NCI-H748 (cell line): ENCODE measurements around the gene A2ML1.
A peak's percentile ranks its signal among the peaks of the same experiment; 100 is the strongest.
"Not testable (repeated sequence)": the region's sequence is repeated elsewhere in the genome, so short reads cannot be mapped to it uniquely, and the experiment has no call there.

ENCODE experiments used
- DNase-seq: peaks from one replicate; lab custom pipeline; 2025; ENCODE audit not compliant: unreplicated experiment; lab: John Stamatoyannopoulos, UW

The A2ML1 gene

DNA sequence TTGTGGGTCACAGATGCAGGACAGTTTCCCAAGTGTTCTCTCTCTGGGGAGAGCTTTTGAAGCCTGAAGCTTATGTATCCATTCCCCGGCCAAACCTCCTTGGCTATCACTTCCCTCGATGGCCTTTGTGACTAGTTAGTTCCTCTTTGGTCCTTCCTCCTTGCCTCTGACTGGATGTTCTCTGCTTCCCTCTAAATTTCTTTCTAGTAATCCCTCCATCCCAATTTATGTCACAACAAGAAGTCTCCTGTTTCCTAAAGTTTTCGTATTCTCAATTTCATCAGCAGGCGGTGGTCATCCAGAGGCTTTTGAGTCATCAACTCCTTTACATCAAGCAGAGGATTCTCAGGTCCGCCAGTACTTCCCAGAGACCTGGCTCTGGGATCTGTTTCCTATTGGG is 27.5 kb downstream of the A2ML1 start:
- no peak for DNase-seq

DNA sequence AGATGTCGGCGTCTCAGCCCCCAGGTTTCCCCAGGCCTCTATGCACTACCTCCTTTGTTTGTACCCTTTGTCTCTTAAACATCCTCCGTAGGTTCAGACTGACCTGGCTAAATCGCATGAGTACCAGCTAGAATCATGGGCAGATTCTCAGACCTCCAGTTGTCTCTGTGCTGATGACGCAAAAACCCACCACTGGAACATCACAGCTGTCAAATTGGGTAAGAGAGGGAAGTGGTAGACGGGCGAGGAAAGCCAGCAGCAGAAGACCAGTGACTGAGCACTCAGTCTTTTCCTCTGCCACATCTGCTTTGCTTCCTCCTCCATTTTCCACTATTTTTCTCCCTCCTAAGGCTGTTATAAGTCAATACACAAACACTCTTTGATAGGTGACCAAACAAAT is 29.7 kb downstream of the A2ML1 start:
- DNase-seq, result no peak

DNA sequence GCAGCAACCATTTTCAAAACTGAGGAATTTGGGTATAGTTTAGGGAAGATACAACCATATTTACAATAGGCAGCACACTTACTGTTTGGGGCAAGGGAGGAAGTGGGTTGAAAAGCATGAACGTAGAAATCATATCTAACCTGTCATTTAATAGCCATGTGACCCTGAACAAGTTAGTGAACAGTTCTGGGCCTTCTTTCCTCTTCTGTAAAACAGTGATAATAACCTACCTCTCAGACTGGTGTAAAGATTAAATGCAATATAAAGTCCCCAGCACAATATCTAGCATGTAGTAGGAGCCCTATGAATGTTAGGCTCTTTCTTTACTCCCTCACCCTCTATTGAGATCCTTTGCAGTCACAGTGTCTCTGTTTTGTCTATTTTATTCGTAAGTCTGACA is 33.5 kb downstream of the A2ML1 start:
- DNase-seq, result no peak

DNA sequence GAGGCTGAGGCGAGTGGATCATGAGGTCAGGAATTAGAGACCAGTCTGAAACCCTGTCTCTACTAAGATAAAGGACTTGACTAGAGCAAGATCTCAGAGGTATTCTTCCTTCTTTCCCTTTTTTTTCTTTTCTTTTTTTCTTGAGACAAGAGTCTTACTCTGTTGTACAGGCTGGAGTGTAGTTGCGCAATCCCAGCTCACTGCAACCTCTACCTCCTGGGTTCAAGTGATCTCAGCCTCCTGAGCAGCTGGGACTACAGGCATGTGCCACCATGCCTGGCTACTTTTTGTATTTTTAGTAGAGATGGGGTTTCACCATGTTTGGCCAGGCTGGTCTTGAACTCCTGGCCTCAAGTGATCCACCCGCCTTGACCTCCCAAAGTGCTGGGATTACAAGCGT is 37.0 kb downstream of the A2ML1 start:
- DNase-seq, result not testable (repeated sequence)

DNA sequence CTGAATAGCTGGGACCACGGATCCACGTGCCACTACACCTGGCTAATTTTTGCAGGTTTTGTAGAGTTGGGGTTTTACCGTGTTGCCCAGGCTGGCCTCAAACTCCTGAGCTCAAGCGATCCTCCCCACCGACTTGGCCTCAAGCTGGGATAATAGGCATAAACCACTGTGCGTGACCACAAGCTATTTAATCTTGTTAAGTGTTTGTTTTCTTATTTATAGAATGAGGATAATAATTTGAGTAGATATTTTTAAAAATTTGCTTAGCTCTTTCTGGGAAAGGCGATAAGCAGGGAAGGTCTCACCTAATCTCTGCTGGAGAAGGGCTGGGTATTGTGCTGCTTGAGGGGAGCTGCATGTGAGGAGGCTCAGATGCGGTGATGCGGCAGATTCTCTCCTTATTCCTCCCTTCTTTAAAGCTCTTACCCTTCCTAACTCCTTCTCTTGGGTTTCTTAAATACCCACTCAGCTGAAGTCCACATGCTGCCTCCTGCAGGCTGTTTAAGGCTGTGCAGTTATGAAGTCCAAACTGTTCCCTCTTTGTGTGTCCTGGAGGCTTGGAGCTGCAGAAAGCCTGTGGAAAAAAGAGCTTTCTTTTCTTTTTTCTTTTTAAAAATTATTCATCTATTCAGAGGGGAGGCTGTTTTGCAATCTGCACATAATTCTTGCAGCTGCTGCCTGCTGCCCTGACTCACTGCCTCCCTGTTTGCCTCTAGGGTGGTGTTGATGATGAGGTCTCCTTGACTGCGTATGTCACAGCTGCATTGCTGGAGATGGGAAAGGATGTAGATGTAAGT is 37.9 kb downstream of the A2ML1 start:
- DNase-seq, result peak; percentile 21

DNA sequence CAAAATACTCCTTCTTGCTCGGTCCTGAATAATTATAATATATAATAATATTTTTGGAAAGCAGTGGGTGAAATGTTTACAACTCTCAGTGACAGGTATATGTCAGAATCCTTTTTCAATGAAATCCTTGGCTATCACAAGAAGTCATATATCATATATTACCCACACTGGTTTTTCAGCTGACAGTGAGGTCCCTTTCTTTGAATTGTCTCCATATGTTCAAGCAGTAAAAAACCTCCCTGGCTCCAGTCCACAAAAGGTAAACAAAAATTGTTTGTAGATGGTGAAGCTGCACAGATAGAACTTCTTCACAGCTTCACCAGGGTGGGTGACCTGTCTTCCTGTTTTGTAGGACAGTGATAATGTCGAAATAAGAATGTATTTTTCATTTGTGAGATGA is 44.0 kb downstream of the A2ML1 start:
- DNase-seq, result no peak

DNA sequence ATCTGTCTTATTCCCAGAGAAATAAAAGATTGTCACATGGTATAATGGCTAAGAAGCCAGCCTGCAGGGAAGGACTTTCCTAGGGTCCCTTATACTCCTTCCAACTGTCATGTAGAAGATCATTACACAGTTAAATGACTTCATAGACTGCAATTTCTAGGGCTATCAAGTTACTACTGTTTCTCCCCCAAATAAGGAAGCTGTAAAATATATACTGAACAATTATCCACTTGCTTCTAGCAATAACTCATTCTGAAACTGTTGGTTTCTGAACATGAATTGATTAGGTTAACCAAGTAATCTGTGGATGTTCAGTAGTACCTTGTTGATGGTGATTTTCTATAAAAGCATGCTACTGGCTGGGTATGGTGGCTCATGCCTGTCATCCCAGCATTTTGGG is 44.6 kb downstream of the A2ML1 start:
- DNase-seq, result no peak

DNA sequence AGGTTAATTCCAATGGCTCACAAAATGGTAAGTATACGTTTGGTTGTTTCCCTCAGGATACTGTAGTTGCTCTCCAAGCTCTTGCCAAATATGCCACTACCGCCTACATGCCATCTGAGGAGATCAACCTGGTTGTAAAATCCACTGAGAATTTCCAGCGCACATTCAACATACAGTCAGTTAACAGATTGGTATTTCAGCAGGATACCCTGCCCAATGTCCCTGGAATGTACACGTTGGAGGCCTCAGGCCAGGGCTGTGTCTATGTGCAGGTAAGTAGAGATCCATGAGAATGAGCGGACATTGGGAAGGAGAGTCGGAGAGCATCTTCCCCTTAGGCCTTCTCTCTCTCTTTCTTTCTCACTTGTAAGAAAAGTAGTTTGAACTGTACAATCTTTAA is 45.4 kb downstream of the A2ML1 start:
- DNase-seq, result no peak

DNA sequence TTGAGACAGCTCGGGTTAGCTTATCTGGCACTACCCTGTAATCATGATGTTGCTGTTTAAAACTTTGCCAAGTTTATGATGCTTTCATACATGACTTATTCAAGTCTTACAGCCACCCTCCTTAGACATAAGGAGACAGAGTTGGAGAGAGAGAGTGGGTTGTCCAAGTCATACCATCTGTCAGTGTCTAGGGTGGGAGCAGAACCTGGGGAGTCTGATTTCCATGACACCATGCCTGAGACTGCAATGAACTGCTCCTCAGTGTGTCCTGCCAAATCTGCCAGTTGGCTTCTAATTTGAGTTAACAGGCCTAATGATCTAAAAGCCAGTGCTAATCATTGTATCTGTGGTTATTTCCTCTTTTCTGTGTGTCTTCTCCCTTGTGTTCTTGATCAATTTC is 48.2 kb downstream of the A2ML1 start:
- DNase-seq, result no peak

DNA sequence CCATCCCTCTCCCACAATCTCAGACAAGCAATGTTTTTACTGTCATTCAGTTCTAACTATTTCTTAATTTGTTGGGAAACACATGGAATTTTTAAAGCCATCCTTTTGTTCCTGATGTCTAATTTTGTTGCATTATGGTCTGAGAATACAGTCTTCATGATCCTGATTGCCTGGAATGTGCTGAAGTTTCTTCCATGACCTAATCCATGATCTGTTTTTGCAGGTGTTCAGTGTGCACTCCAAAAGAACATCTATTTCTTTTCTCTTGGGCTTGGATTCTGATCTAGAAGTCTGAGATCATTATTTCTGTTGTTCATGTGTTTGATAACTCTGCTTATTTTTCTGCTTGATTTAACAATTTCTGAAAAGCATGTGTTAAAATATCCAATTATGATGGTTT is 48.6 kb downstream of the A2ML1 start:
- DNase-seq, result no peak

DNA sequence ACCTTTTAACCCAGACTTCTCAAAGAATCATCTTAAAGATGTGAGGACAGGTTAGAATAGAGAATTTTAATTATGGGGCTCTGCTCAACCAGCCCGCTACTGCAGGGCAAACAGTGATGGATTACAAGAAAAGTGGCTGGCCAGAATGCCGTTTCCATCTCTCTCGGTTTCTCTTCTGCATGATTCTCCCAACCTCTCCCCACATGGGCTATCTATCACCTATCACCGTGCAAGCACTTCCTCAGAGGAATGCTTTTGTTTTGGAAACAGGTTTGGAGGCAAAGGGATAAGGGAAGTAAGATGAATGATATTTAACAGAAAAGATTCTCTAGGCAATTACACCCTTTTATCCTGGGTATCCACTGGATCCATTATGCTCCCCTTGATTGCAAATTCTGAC is 54.5 kb downstream of the A2ML1 start:
- no peak for DNase-seq

DNA sequence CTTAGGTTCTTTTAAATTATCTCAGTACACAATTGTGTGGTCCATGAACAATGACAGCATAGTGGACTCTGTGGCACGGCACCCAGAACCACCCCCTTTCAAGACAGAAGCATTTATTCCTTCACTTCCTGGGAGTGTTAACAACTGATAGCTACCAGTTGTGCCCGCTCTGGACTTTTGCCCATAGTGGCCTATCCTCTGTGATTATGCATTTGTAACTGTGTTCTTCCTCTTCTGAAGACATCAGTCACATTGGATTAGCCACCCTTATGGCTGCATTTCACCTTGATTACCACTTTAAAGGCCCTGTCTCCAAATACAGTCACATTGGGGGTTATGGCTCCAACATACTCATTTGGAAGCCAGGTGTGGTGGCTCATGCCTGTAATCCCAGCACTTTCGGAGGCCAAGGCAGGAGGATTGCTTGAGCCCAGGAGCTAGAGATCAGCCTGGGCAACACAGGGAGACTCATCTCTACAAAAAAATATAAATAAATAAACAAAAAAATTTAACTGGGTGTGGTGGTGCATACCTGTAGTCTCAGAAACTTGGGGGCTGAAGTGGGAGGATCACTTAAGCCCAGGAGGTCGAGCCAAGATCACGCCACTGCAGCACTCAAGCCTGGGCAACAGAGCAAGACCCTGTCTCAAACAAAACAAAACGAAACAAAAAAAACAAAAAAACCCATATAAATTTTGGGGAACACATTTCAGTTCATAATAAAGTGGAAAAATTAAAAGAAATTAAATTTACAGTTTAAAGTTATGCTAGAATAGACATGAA is 64.3 kb downstream of the A2ML1 start:
- no peak for DNase-seq

DNA sequence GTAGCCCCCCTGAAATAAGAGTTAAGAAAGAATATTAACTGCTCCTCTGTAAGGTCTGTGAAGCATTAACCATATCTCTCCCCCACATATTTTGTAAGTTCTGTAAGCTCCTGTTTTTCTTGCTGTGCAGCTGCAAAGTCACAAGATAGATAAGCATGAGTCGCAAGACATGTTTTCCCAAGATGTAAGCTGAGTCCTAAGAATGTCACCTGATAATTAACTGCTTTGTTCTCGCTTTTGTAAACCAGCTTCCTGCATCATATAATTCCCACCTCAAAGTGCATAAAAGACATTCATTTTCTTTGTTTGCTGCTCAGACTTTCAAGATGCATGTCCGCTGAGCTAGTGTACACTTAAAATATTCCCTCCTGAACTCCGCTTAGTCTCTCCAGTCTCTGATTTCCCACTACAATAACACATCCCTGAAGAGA is 64.9 kb downstream of the A2ML1 start:
- DNase-seq, result no peak

DNA sequence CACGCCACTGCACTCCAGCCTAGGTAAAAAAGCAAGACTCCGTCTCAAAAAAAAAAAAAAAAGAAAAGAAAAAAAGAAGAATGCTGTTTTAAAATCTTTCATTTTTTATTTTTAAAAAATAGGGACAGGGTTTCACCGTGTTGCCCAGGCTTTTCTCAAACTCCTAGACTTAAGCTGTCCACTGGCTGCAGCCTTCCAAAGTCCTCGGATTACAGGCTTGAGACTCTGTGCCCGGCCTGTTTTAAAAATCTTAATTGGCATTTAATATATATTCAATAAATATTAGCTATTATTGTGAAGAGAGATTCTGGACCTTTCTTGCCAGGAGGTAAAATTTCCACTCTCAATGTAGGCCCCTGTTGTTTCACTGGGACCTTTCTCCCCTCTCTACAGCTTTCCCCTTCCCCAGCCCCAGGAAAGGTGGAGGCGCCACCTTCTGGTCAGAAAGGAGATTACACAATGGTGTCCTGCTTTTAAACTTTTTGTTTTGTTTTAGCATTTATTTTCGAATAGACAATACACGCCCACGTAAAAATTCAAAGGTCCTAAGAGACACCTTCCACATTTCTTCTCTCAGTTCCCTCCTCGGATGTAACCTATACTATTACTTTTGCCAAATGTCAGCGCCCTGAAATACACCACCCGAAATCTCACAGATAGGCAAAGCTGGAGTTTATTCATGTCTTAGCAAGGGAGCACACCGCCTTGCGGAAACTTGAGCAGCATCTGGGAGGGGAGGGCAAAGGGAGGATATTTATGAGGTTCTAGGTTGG is 68.1 kb downstream of the A2ML1 start:
- peak; percentile 12 for DNase-seq

DNA sequence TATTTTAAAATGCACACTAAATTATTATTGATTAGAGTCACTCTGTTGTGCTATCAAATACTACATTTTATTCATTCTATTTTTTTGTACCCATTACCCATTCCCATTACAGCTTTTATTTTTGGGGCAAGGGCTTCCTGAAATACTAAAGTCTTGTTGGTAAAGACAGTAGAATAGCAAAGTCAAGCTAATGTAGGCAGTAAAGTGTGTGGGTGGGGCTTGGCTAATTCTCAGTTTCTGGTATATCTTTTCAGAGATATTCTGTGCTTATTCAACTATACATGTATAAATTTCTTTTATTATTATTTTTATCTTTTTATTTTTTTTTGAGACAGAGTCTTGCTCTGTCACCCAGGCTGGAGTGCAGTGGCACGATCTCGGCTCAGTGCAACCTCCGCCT is 69.6 kb downstream of the A2ML1 start:
- no peak for DNase-seq

DNA sequence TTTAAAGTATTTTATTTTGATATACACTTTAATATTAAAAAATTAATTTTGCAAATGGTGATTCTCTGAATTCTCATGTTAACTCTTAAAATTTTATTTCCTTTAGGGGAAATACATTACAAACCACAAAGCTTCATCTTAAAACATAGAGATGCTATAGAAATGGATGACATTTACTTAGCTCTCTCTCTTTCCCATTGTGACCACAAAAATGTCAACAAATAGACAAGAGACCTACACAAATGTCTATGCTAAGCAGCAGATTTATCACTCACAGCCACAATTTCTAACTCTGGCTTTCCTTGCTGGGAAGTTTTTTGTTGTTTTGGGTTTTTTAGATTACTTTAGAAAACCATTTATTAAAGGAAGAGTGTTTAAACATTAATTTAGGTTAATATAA is 72.0 kb downstream of the A2ML1 start:
- no peak for DNase-seq

DNA sequence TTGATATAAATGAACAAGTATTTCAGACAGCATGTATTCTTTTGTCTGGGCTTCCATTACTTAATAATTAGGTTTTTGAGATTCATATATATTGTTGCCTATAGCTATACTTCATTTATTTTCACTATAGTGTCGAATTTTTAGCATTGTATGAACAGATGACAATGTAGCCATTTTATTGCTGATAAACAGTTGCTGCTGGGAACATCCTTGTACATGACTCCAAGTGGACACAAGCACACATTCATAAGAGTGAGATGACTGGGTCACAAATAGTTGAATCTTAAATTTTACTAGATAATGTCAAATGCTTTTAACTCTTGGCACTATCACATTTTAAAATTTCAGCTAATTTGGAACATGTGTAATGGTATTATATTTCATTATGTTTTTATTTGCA is 72.6 kb downstream of the A2ML1 start:
- no peak for DNase-seq

DNA sequence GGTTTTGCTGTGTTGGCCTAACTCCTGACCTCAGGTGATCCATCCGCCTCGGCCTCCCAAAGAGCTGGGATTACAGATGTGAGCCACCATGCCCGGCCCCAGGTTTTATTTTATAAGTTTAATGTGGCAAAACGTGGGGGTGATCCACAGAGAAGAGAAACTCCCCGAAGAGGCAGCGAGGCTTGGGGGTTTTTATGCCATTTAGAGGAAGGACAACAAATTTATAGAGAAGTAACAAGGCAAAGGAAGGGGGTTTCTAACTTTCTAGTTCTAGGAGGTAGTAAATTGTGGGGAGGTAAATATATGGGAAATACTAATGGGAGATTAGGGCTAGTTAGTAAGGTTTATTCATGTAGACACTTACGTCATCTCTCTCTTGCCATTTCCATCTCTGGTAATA is 74.7 kb downstream of the A2ML1 start:
- no peak for DNase-seq

DNA sequence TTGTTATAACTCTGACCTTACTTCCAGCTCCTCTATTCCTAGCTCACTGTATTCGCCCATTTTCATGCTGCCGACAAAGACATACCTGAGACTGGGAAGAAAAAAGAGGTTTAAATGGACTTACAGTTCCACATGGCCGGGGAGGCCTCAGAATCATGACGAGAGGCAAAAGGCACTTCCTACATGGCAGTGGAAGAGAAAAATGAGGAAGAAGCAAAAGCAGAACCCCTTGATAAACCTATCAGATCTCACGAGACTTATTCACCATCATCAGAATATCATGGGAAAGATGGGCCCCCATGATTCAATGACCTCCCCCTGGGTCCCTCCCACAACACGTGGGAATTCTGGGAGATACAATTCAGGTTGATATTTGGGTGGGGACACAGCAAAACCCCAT is 77.4 kb downstream of the A2ML1 start:
- DNase-seq, result no peak

DNA sequence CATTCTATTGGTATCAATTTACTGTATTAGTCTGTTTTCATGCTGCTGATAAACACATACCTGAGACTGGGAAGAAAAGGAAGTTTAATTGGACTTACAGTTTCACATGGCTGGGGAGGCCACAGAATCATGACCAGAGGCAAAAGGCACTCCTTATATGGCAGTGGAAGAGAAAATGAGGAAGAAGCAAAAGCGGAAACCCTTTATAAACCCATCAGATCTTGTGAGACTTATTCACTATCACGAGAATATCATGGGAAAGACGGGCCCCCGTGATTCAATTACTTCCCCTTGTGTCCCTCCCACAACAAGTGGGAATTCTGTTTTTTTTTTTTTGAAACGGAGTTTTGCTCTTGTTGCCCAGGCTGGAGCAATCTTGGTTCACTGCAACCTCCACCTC is 80.3 kb downstream of the A2ML1 start:
- not testable (repeated sequence) for DNase-seq

DNA sequence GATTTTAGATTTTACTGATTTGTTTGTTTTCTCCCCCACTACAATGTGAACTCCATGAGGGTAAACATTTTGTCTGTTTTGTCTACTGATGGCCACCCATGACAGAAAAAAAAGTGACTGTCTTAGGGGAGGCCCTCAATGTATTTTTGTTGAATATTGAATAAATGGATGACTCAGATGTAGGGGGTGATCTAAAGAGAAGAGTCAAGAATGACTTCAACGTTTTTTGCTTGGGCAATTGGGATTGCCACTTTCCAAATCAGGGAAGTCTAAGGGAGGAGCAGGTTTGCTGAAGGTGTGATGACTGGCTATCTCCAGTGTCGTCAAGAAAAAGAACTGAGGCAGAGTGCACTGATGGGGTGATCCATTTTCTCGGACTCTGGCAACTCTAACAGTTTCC is 81.2 kb downstream of the A2ML1 start:
- DNase-seq, result no peak

DNA sequence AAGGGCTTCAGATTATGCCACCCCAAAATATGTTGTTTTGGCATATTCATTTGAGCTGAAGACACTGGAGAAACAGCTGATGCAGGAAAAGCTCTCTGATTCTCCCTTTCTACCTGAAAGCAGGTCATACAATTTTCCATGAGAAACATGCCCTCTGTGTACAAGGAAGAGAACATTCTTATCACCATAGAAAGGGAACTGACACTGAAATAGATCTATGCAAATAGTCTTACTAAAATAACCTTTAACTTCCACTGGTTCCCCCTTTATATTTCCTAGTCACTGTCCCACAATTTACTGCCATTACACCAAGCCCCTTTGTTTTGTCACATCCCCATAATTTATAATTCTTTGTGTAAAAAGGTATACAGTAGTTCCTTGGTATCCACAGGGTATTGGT is 82.2 kb downstream of the A2ML1 start:
- no peak for DNase-seq
